Measurements from ENCODE around the gene CHN1. TPM values are rescaled to one million over a fixed set of nuclear protein-coding genes. Genes with fewer than 3 reads are reported as not detected.

The CHN1 gene
- total RNA-seq, 4 donors from 2014 or later = 0.66 to 4.7 (median 2.4) TPM

DNA sequence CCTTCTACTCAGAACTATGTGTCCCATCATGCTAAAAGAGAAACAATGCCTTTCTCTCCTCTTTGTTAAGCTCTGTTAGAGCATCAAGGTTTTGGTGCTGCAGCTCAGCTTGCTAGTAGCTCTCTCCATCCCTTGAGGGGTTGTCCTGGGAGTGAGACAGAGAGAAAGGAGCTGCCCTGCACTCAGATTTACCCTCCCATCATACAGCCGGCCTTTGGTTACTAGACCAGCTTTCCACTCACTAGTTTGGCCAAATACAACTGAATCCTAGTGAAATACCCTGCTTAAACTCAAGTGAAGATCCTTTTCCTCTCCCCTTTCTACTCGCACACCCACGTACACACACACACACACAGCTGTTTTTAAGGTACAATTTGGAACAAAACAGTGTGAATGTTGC lies 2.3 kb upstream of the CHN1 start:
- no peak for ATAC-seq
- Histone ChIP-seq H3K36me3 (no peaks in the 10 kb centered on the region), H3K4me3 (no peak overlapping the region), H3K4me1 (peaks cover 0 to 4% of the 10 kb centered on the region in 2 donors), H3K9me3 (no peaks in the 10 kb centered on the region), H3K27me3 (peaks cover 19 to 36% (median 25%) of the 10 kb centered on the region in 3 donors), H3K27ac (no peak overlapping the region)
- TF ChIP-seq POLR2A (IDR thresholded peaks at IDR 0.05) = no peak
- TF ChIP-seq, protein P1, sequence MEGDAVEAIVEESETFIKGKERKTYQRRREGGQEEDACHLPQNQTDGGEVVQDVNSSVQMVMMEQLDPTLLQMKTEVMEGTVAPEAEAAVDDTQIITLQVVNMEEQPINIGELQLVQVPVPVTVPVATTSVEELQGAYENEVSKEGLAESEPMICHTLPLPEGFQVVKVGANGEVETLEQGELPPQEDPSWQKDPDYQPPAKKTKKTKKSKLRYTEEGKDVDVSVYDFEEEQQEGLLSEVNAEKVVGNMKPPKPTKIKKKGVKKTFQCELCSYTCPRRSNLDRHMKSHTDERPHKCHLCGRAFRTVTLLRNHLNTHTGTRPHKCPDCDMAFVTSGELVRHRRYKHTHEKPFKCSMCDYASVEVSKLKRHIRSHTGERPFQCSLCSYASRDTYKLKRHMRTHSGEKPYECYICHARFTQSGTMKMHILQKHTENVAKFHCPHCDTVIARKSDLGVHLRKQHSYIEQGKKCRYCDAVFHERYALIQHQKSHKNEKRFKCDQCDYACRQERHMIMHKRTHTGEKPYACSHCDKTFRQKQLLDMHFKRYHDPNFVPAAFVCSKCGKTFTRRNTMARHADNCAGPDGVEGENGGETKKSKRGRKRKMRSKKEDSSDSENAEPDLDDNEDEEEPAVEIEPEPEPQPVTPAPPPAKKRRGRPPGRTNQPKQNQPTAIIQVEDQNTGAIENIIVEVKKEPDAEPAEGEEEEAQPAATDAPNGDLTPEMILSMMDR (IDR thresholded peaks at IDR 0.05 in 4 of 5, conservative IDR thresholded peaks at IDR 0.05 in 1 of 5) = no peak
- in situ Hi-C loops (cut with MboI; ENCODE audit: low sequenced_read_pairs in 4 of 4) (no loop called here), intact Hi-C loops (cut with DNase I; ENCODE audit: low total_unique reads) (no loop called here)
- DNase-seq = no peak

DNA sequence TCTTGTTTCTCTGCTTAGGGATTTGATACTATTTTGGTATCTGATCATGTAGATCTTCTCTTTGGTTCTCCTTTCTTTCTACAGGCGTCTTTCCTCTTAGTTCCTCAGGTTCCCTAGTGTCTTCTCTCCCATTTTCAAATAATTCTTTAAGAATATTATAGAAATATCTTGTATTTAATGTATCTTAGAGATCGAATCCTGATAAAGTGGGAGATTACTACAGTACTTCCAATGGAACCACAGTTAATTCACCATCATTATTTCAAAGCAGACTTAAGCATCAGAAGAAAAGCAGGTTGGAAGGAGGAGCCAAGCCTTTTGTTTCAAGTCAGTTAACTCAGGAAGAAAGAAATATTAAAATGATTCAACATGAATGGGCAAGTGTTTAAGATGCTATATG lies 1.1 kb upstream of the CHN1 start:
- in situ Hi-C loops (cut with MboI; ENCODE audit: low sequenced_read_pairs in 4 of 4) = no loop called here
- no peaks in the 10 kb centered on the region for H3K36me3 ChIP-seq
- no peak overlapping the region for H3K27ac ChIP-seq
- ATAC-seq = no peak
- H3K4me3 ChIP-seq = no peak overlapping the region
- TF ChIP-seq, protein P1 (IDR thresholded peaks at IDR 0.05 in 4 of 5, conservative IDR thresholded peaks at IDR 0.05 in 1 of 5) = no peak
- no peak for TF ChIP-seq POLR2A (IDR thresholded peaks at IDR 0.05)
- intact Hi-C loops (cut with DNase I; ENCODE audit: low total_unique reads) = no loop called here
- H3K4me1 ChIP-seq = peaks cover 0 to 4% of the 10 kb centered on the region in 2 donors
- H3K9me3 ChIP-seq = no peaks in the 10 kb centered on the region
- peaks cover 22 to 45% (median 31%) of the 10 kb centered on the region in 3 donors for H3K27me3 ChIP-seq
- no peak for DNase-seq

DNA sequence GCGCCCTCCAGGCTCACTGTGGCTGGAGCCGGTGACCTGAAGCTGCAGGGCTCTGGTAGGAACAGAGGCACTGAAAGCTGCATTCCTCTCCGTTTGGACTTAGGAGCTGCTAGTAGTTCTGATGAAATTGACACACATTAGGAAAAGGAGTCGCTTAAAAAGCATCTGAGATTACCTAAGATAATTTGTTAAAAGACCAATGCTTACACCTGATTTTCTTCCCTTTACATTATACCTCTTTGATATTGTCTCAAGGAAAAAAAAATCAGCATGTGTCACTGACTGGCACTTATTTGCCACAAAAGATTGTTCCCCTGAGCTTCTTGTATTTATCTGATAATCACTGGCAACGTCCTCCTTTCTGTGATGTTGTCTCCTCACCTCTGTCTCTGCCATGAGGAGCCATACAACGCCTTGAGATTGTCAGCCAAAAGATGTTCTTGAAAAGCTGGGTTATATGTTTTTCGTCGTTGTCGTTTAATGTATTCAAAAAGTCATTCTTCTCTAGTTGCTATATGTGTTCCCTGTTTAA lies 618 bp upstream of the CHN1 start:
- Histone ChIP-seq H3K4me1 (peaks cover 0 to 4% of the 10 kb centered on the region in 2 donors), H3K27me3 (peaks cover 24 to 45% (median 31%) of the 10 kb centered on the region in 3 donors), H3K4me3 (peak overlapping the region; percentile 60 to 68 (median 64)), H3K9me3 (no peaks in the 10 kb centered on the region), H3K36me3 (no peaks in the 10 kb centered on the region), H3K27ac (peak overlapping the region in 3 of 4 donors; percentile 59 to 73 (median 61))
- TF ChIP-seq POLR2A (IDR thresholded peaks at IDR 0.05) = no peak
- TF ChIP-seq, protein P1 (IDR thresholded peaks at IDR 0.05 in 4 of 5, conservative IDR thresholded peaks at IDR 0.05 in 1 of 5) = no peak
- in situ Hi-C loops (cut with MboI; ENCODE audit: low sequenced_read_pairs in 4 of 4) (no loop called here), intact Hi-C loops (cut with DNase I; ENCODE audit: low total_unique reads) (no loop called here)
- DNase-seq = no peak
- ATAC-seq = no peak

DNA sequence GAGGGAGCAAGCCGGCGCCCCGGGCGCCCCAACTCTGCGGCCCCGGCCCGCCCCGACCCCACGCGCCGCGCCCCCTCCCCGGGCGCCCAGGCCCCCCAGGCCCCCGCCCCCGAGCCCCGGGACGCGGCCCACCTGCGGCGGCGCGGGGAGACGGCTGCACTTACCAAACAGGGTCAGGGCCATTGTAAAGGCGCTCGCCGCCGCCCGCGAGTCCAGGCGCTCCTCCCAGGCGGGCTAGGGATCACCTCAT lies 526 bp downstream of the CHN1 start:
- Histone ChIP-seq H3K27me3 (peaks cover 26 to 45% (median 31%) of the 10 kb centered on the region in 3 donors), H3K9me3 (no peaks in the 10 kb centered on the region), H3K4me1 (peaks cover 0 to 4% of the 10 kb centered on the region in 2 donors), H3K4me3 (peak overlapping the region; percentile 60 to 68 (median 64)), H3K36me3 (no peaks in the 10 kb centered on the region), H3K27ac (peak overlapping the region; percentile 6 to 73 (median 60))
- TF ChIP-seq POLR2A (IDR thresholded peaks at IDR 0.05) = no peak
- TF ChIP-seq, protein P1 (IDR thresholded peaks at IDR 0.05 in 4 of 5, conservative IDR thresholded peaks at IDR 0.05 in 1 of 5) = no peak
- intact Hi-C loops (cut with DNase I; ENCODE audit: low total_unique reads) (no loop called here), in situ Hi-C loops (cut with MboI; ENCODE audit: low sequenced_read_pairs in 4 of 4) (no loop called here)
- peak; percentile 21 to 35 for ATAC-seq
- DNase-seq = no peak

All from gastrocnemius medialis (tissue), 4 donors.